HUDEP-2 (cell line): Measurements from ENCODE around the gene NUDT10.
"Not testable (repeated sequence)": the region's sequence is repeated elsewhere in the genome, so short reads cannot be mapped to it uniquely, and the experiment has no call there.

Source experiments
- DNase-seq, 76 experiments: peaks; one replicate each; lab custom pipeline; 2025; ENCODE audit not compliant: unreplicated experiment in 76 of 76; lab: John Stamatoyannopoulos, UW

The NUDT10 gene

GRCh38 chrX:51332188-51332942 is at the start of gene NUDT10:
NUDT10 (plus strand) TSS chrX:51332822; CDS start chrX:51332966, 144 bp downstream.
- no peak for DNase-seq

- DNase-seq: no peak
Observed at GRCh38 chrX:51292421-51292820, 40.2 kb upstream of the NUDT10 start.

- no peak for DNase-seq
Observed at GRCh38 chrX:51296138-51296537, 36.5 kb upstream of the NUDT10 start.

- no peak for DNase-seq
Observed at GRCh38 chrX:51316271-51316670, 16.4 kb upstream of the NUDT10 start.

GRCh38 chrX:51332943-51333785 is 542 bp downstream of the NUDT10 start:
- DNase-seq: not testable (repeated sequence)

- no peak for DNase-seq
Observed at GRCh38 chrX:51334276-51334675, 1.7 kb downstream of the NUDT10 start.

GRCh38 chrX:51336584-51336983 is 4.0 kb downstream of the NUDT10 start:
- DNase-seq: peak in 9 of 76 experiments; percentile 0 to 20 (median 6)

- no peak for DNase-seq
Observed at GRCh38 chrX:51361251-51361650, 28.6 kb downstream of the NUDT10 start.

GRCh38 chrX:51376672-51377071 is 44.0 kb downstream of the NUDT10 start:
- DNase-seq: no peak
